OCI-LY7 (cell line): Measurements from ENCODE around the gene CSRNP3. TPM values are rescaled to one million over a fixed set of nuclear protein-coding genes. Genes with fewer than 3 reads are reported as not detected.

Source experiments
- BruUV-seq: library from RNA; stranded (reverse); fragments of 400-500 nt; replicated peaks from 2 replicates; lab custom pipeline; 2021; lab: Mats Ljungman, UMichigan
- CTCF ChIA-PET: fragments of 300-600 bp; sonication (Branson Sonifier 250); formaldehyde crosslinking; loops from one replicate; lab custom pipeline; 2022; ENCODE audit warnings: antibody characterized with exemption; ENCODE audit not compliant: unreplicated experiment; lab: Charles Lee
- POLR2A ChIA-PET: fragments of 300-600 bp; sonication (Branson Sonifier 250); formaldehyde crosslinking; loops from one replicate; lab custom pipeline; 2022; ENCODE audit warnings: antibody characterized with exemption; lab: Charles Lee
- DNase-seq: peaks from one replicate; pipeline ENCODE4 v3.0.0-alpha.2; 2015; ENCODE audit warnings: low spot score
- H2AFZ ChIP-seq: fragments of 200-600 bp; sonication (generic), shearing (Covaris generic); 2 replicates; pipeline ENCODE4 v1.6.1; 2014; ENCODE audit warnings: mild to moderate bottlenecking, antibody characterized with exemption, low read length, moderate library complexity
- H3K27ac ChIP-seq: fragments of 200-600 bp; sonication (generic); 2 replicates; pipeline ENCODE4 v1.5.1; 2014; ENCODE audit warnings: mixed run types, low read depth, mild to moderate bottlenecking, moderate library complexity, low read length, inconsistent platforms; ENCODE audit not compliant: poor library complexity, severe bottlenecking
- H3K36me3 ChIP-seq: fragments of 200-600 bp; sonication (generic); 2 replicates; pipeline ENCODE4 v1.6.1; 2014; ENCODE audit warnings: mild to moderate bottlenecking, antibody characterized with exemption, low read length, moderate library complexity, mixed read lengths; ENCODE audit not compliant: insufficient read depth
- H3K4me1 ChIP-seq: fragments of 200-600 bp; sonication (generic); 2 replicates; pipeline ENCODE4 v1.5.1; 2014; ENCODE audit warnings: mild to moderate bottlenecking, low read length; ENCODE audit not compliant: insufficient read depth, poor library complexity, severe bottlenecking
- H3K4me2 ChIP-seq: fragments of 200-600 bp; sonication (generic); 2 replicates; pipeline ENCODE4 v1.6.1; 2014; ENCODE audit warnings: mild to moderate bottlenecking, low read length
- H3K4me3 ChIP-seq: fragments of 200-600 bp; sonication (generic); 2 replicates; pipeline ENCODE4 v1.5.1; 2014; ENCODE audit warnings: mild to moderate bottlenecking, low read depth, low read length; ENCODE audit not compliant: poor library complexity, severe bottlenecking
- H3K79me2 ChIP-seq: fragments of 200-600 bp; sonication (generic); 2 replicates; pipeline ENCODE4 v1.6.1; 2016; ENCODE audit warnings: low read depth, mild to moderate bottlenecking, low read length, moderate library complexity, mixed read lengths; ENCODE audit not compliant: insufficient read depth
- H3K9me2 ChIP-seq: fragments of 200-600 bp; sonication (generic); 2 replicates; pipeline ENCODE4 v1.6.1; 2016; ENCODE audit warnings: mild to moderate bottlenecking, low read length, mixed read lengths; ENCODE audit not compliant: insufficient read depth
- H3K9me3 ChIP-seq: fragments of 200-600 bp; sonication (generic); 2 replicates; pipeline ENCODE4 v1.6.1; 2014; ENCODE audit warnings: mild to moderate bottlenecking, mixed run types, low read length, mixed read lengths
- H4K20me1 ChIP-seq: fragments of 200-600 bp; sonication (generic); 2 replicates; pipeline ENCODE4 v1.6.1; 2014; ENCODE audit warnings: mild to moderate bottlenecking, antibody characterized with exemption, low read length, moderate library complexity, mixed read lengths; ENCODE audit not compliant: insufficient read depth
- CTCF ChIP-seq: fragments of 200-600 bp; sonication (generic); conservative IDR thresholded peaks from 2 replicates; pipeline ENCODE4 v1.5.1; 2014; ENCODE audit warnings: mild to moderate bottlenecking, antibody characterized with exemption, low read length, moderate library complexity, mixed read lengths
- EZH2phosphoT487 ChIP-seq: fragments of 200-600 bp; sonication (generic); IDR thresholded peaks from 2 replicates; pipeline ENCODE4 v1.6.1; 2018; ENCODE audit warnings: low read depth, borderline replicate concordance, mild to moderate bottlenecking, mixed run types, antibody characterized with exemption, low read length, moderate library complexity, mixed read lengths
- intact Hi-C: fragments of 100-400 bp; cut with micrococcal nuclease; formaldehyde crosslinking; loops from one replicate; pipeline ENCODE4 v1.10.0; 2022; ENCODE audit not compliant: unreplicated experiment
- total RNA-seq, 2 experiments: library from RNA; depleted of rRNA in 1 of 2; stranded (reverse); fragments of >200 nt in 1 of 2; shearing (Covaris generic) in 1 of 2; gene quantifications; 2 replicates each; pipeline ENCODE4 v1.2.3, GENCODE V29; 2014 to 2022

Gene CSRNP3
- total RNA-seq, 2 experiments from 2014 or later: 0.44 to 1.4 TPM

GRCh38 chr2:165562233-165562632 is 92.7 kb downstream of the CSRNP3 start:
- BruUV-seq: no TSS peak
- Histone ChIP-seq H3K27ac (no peak overlapping the region), H3K79me2 (no peaks in the 10 kb centered on the region), H3K9me2 (no peaks in the 10 kb centered on the region), H3K4me1 (peaks cover 7% of the 10 kb centered on the region), H4K20me1 (no peaks in the 10 kb centered on the region), H3K4me3 (no peak overlapping the region), H3K36me3 (no peaks in the 10 kb centered on the region), H3K4me2 (no peak overlapping the region), H3K9me3 (no peaks in the 10 kb centered on the region), H2AFZ (no peak overlapping the region)
- intact Hi-C loops: loop anchor here (5.0 kb wide), 2 partner anchors 160 to 310 kb away; no protein-coding TSS in a partner anchor
- POLR2A ChIA-PET: interaction anchor here (0.5 to 1.3 kb wide), 4 partner anchors 17 to 250 kb away, joined by 3 to 4 read pairs (median 3); no protein-coding TSS in a partner anchor
- no peak for TF ChIP-seq EZH2phosphoT487
- TF ChIP-seq CTCF: no peak
- CTCF ChIA-PET: no interaction called here
- no peak for DNase-seq

- TF ChIP-seq CTCF (peak; percentile 71), EZH2phosphoT487 (no peak)
- POLR2A ChIA-PET: interaction anchor here (0.6 to 1.3 kb wide), 4 partner anchors 13 to 256 kb away, joined by 3 to 4 read pairs (median 3); no protein-coding TSS in a partner anchor
- Histone ChIP-seq H2AFZ (no peak overlapping the region), H3K4me1 (peaks cover 7% of the 10 kb centered on the region), H4K20me1 (no peaks in the 10 kb centered on the region), H3K4me3 (no peak overlapping the region), H3K9me3 (no peaks in the 10 kb centered on the region), H3K79me2 (no peaks in the 10 kb centered on the region), H3K9me2 (no peaks in the 10 kb centered on the region), H3K27ac (no peak overlapping the region), H3K4me2 (no peak overlapping the region), H3K36me3 (no peaks in the 10 kb centered on the region)
- CTCF ChIA-PET: no interaction called here
- peak; percentile 34 for DNase-seq
- no TSS peak for BruUV-seq
- intact Hi-C loops: loop anchor here (5.0 kb wide), 2 partner anchors 161 to 309 kb away; no protein-coding TSS in a partner anchor
These were observed 94.1 kb downstream of the CSRNP3 start for GRCh38 chr2:165563468-165564225.

GRCh38 chr2:165566008-165566407 is 96.5 kb downstream of the CSRNP3 start:
- ChIA-PET CTCF (no interaction called here), POLR2A (interaction anchor here (0.7 to 1.4 kb wide), 4 partner anchors 22 to 986 kb away, joined by 3 to 4 read pairs (median 4); no protein-coding TSS in a partner anchor)
- Histone ChIP-seq H3K9me3 (no peaks in the 10 kb centered on the region), H3K79me2 (no peaks in the 10 kb centered on the region), H3K27ac (no peak overlapping the region), H3K4me1 (no peaks in the 10 kb centered on the region), H3K4me3 (no peak overlapping the region), H3K9me2 (no peaks in the 10 kb centered on the region), H3K4me2 (no peak overlapping the region), H4K20me1 (no peaks in the 10 kb centered on the region), H3K36me3 (no peaks in the 10 kb centered on the region), H2AFZ (0 out of 2 replicates have a peak overlapping the region, but pooled peaks have one; percentile 19)
- no TSS peak for BruUV-seq
- intact Hi-C loops: no loop called here
- no peak for TF ChIP-seq CTCF
- no peak for TF ChIP-seq EZH2phosphoT487
- no peak for DNase-seq
